ENCODE results near the gene NFE2L2. TPM values are rescaled to one million over a fixed set of nuclear protein-coding genes. Genes with fewer than 3 reads are reported as not detected.

The NFE2L2 gene
- total RNA-seq, 2 donors from 2014 or later = 45.1 to 55.4 TPM

GRCh38 chr2:177282181-177282641, 17.7 kb upstream of the NFE2L2 start:
- no peaks in the 10 kb centered on the region for H3K27me3 ChIP-seq
- WGBS, 2 donors = 47 to 62% methylated on average over 3 of the region's 3 CpGs
- DNase-seq = no peak
- no peak for ATAC-seq
- TF ChIP-seq CTCF (IDR thresholded peaks at IDR 0.05) = no peak
- no peak for TF ChIP-seq POLR2A (IDR thresholded peaks at IDR 0.05)
- intact Hi-C loops (cut with DNase I) = no loop called here
- H3K27ac ChIP-seq = no peak overlapping the region
- H3K36me3 ChIP-seq (replicated peaks in 1 of 2; ENCODE audit: insufficient read depth in 1 of 2, low read depth in 2 of 2) = no peaks in the 10 kb centered on the region
- no peaks in the 10 kb centered on the region for H3K9me3 ChIP-seq
- no peak overlapping the region for H3K4me3 ChIP-seq
- H3K4me1 ChIP-seq = no peaks in the 10 kb centered on the region

GRCh38 chr2:177281400-177282180, 17.1 kb upstream of the NFE2L2 start:
- no peaks in the 10 kb centered on the region for H3K36me3 ChIP-seq (replicated peaks in 1 of 2; ENCODE audit: insufficient read depth in 1 of 2, low read depth in 2 of 2)
- TF ChIP-seq CTCF (IDR thresholded peaks at IDR 0.05) = no peak
- DNase-seq (peak in 1 of 4 donors; percentile 39), ATAC-seq (no peak)
- H3K4me1 ChIP-seq = no peaks in the 10 kb centered on the region
- intact Hi-C loops (cut with DNase I) = no loop called here
- H3K27me3 ChIP-seq = no peaks in the 10 kb centered on the region
- no peak overlapping the region for H3K27ac ChIP-seq
- H3K9me3 ChIP-seq = no peaks in the 10 kb centered on the region
- 87 to 90% methylated on average over 6 of the region's 6 CpGs for WGBS, 2 donors
- no peak overlapping the region for H3K4me3 ChIP-seq

GRCh38 chr2:177279847-177280246, 15.3 kb upstream of the NFE2L2 start:
- intact Hi-C loops (cut with DNase I) = no loop called here
- no peak for TF ChIP-seq CTCF (IDR thresholded peaks at IDR 0.05)
- TF ChIP-seq POLR2A (IDR thresholded peaks at IDR 0.05) = no peak
- WGBS, 2 donors = 96 to 97% methylated on average over 2 of the region's 2 CpGs
- no peaks in the 10 kb centered on the region for H3K4me1 ChIP-seq
- no peaks in the 10 kb centered on the region for H3K27me3 ChIP-seq
- H3K9me3 ChIP-seq = no peaks in the 10 kb centered on the region
- ATAC-seq = no peak
- H3K36me3 ChIP-seq (replicated peaks in 1 of 2; ENCODE audit: insufficient read depth in 1 of 2, low read depth in 2 of 2) = no peaks in the 10 kb centered on the region
- no peak overlapping the region for H3K27ac ChIP-seq
- H3K4me3 ChIP-seq = no peak overlapping the region
- no peak for DNase-seq

GRCh38 chr2:177275743-177276055, 11.2 kb upstream of the NFE2L2 start:
- ATAC-seq (no peak), DNase-seq (no peak)
- no peak overlapping the region for H3K4me3 ChIP-seq
- peaks cover 7% of the 10 kb centered on the region for H3K4me1 ChIP-seq
- WGBS, 2 donors = 88 to 90% methylated on average over 4 of the region's 4 CpGs
- H3K27ac ChIP-seq = no peak overlapping the region
- H3K27me3 ChIP-seq = no peaks in the 10 kb centered on the region
- TF ChIP-seq CTCF (IDR thresholded peaks at IDR 0.05) (no peak), POLR2A (IDR thresholded peaks at IDR 0.05) (no peak)
- no peaks in the 10 kb centered on the region for H3K9me3 ChIP-seq
- intact Hi-C loops (cut with DNase I) = no loop called here
- H3K36me3 ChIP-seq (replicated peaks in 1 of 2; ENCODE audit: insufficient read depth in 1 of 2, low read depth in 2 of 2) = no peaks in the 10 kb centered on the region
